Caco-2 (cell line): ENCODE measurements around the gene LRP8. TPM values are rescaled to one million over a fixed set of nuclear protein-coding genes. Genes with fewer than 3 reads are reported as not detected.
A peak's percentile ranks its signal among the peaks of the same experiment; 100 is the strongest.

Experiments used
- BruUV-seq: library from RNA; stranded (reverse); fragments of 400-500 nt; replicated peaks from 2 replicates; lab custom pipeline; 2021; lab: Mats Ljungman, UMichigan
- CTCF ChIA-PET: fragments of 300-600 bp; sonication (Branson Sonifier 250); formaldehyde crosslinking; loops from one replicate; lab custom pipeline; 2022; ENCODE audit warnings: antibody characterized with exemption; lab: Charles Lee
- POLR2A ChIA-PET: fragments of 300-600 bp; sonication (Branson Sonifier 250); formaldehyde crosslinking; loops from one replicate; lab custom pipeline; 2022; ENCODE audit warnings: antibody characterized with exemption; lab: Charles Lee
- DNase-seq, 2 experiments: peaks; one replicate each; pipeline versions ENCODE4 v3.0.0 to v3.0.0-alpha.2; 2020 to 2022
- H3K27me3 ChIP-seq: replicated peaks from 2 replicates; pipeline ENCODE4 v1.6.0; 2011; ENCODE audit warnings: low read length; ENCODE audit not compliant: control insufficient read depth, insufficient read depth
- H3K36me3 ChIP-seq: 2 replicates; pipeline ENCODE4 v1.5.1; 2011; ENCODE audit warnings: low read length; ENCODE audit not compliant: control insufficient read depth, insufficient read depth
- H3K4me1 ChIP-seq: fragments of 250-450 bp; sonication (Bioruptor Pico); 2 replicates; pipeline ENCODE4 v1.5.1; 2020; ENCODE audit warnings: mild to moderate bottlenecking
- H3K4me3 ChIP-seq: 2 replicates; pipeline ENCODE4 v1.5.1; 2011; ENCODE audit warnings: low read depth, mild to moderate bottlenecking, control low read depth, low read length
- H3K9me3 ChIP-seq: fragments of 250-450 bp; sonication (Bioruptor Pico); 2 replicates; pipeline ENCODE4 v1.5.1; 2020; ENCODE audit warnings: mild to moderate bottlenecking, moderate library complexity
- H3K27ac Mint-ChIP-seq: one replicate; pipeline ENCODE4 v1.8.0; 2022; ENCODE audit warnings: mixed read lengths; ENCODE audit not compliant: unreplicated experiment
- H3K27me3 Mint-ChIP-seq: one replicate; pipeline ENCODE4 v1.8.0; 2022; ENCODE audit warnings: mixed read lengths; ENCODE audit not compliant: insufficient read depth, unreplicated experiment
- H3K36me3 Mint-ChIP-seq: one replicate; pipeline ENCODE4 v1.8.0; 2022; ENCODE audit warnings: mild to moderate bottlenecking, mixed read lengths; ENCODE audit not compliant: insufficient read depth, unreplicated experiment
- H3K4me1 Mint-ChIP-seq: one replicate; pipeline ENCODE4 v1.8.0; 2022; ENCODE audit warnings: low read depth, mixed read lengths; ENCODE audit not compliant: unreplicated experiment
- H3K4me3 Mint-ChIP-seq: one replicate; pipeline ENCODE4 v1.8.0; 2022; ENCODE audit warnings: mild to moderate bottlenecking, moderate library complexity, mixed read lengths; ENCODE audit not compliant: unreplicated experiment
- H3K9me3 Mint-ChIP-seq: one replicate; pipeline ENCODE4 v1.8.0; 2022; ENCODE audit warnings: mixed read lengths; ENCODE audit not compliant: unreplicated experiment
- CTCF ChIP-seq, 2 experiments: fragments of 200-600 bp in 1 of 2; IDR thresholded peaks; 1 replicate in 1 of 2; 2 replicates in 1 of 2; pipeline versions ENCODE4 v1.5.1 to v1.8.0; 2011 to 2022; ENCODE audit warnings: antibody characterized with exemption in 1 of 2, control low read depth in 1 of 2, inconsistent platforms in 1 of 2, low read depth in 1 of 2, low read length in 1 of 2, mild to moderate bottlenecking in 1 of 2, moderate library complexity in 1 of 2; ENCODE audit not compliant: insufficient read depth in 1 of 2, severe bottlenecking in 1 of 2, unreplicated experiment in 1 of 2
- intact Hi-C: fragments of 100-400 bp; cut with micrococcal nuclease; formaldehyde crosslinking; loops from one replicate; pipeline ENCODE4 v1.10.0; 2022; ENCODE audit not compliant: unreplicated experiment
- total RNA-seq: library from RNA; stranded (reverse); gene quantifications from 2 replicates; pipeline ENCODE4 v1.2.3, GENCODE V29; 2022

Gene LRP8
- total RNA-seq, 1 experiment from 2014 or later = 11.8 TPM

DNA sequence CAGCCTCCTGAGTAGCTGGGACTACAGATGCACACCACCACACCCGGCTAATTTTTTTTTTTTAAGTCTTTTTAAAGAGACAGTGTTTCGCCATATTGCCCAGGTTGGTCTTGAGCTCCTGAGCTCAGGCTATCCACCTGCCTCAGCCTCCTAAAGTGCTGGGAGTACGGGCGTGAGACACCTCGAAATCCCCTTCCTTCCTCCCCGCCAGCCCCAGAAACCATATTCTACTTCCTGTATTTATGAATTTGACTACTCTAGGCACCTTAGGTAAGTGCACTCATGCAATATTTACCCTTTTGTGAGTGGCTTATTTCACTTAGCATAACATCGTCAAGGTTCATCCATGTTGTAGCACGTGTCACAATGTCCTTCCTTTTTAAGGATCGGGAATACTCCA is 6.9 kb upstream of the LRP8 start:
- Histone ChIP-seq H3K4me3 (no peak overlapping the region), H3K4me1 (peaks cover 18% of the 10 kb centered on the region), H3K27me3 (no peaks in the 10 kb centered on the region), H3K9me3 (no peaks in the 10 kb centered on the region), H3K36me3 (no peaks in the 10 kb centered on the region)
- H3K27me3 Mint-ChIP-seq = no peaks in the 10 kb centered on the region
- no peak for TF ChIP-seq CTCF (IDR thresholded peaks at IDR 0.05; ENCODE audit: insufficient read depth in 1 of 2, low read depth in 1 of 2, low read length in 1 of 2, severe bottlenecking in 1 of 2, unreplicated experiment in 1 of 2)
- H3K4me3 Mint-ChIP-seq = no peak overlapping the region
- no peaks in the 10 kb centered on the region for H3K9me3 Mint-ChIP-seq
- intact Hi-C loops = no loop called here
- no peak for DNase-seq
- CTCF ChIA-PET = interaction anchor here (0.7 kb wide), 1 partner anchor 823 kb away, joined by 3 read pairs; no protein-coding TSS in a partner anchor
- BruUV-seq = no TSS peak
- peaks cover 5% of the 10 kb centered on the region for H3K36me3 Mint-ChIP-seq
- no peak overlapping the region for H3K27ac Mint-ChIP-seq
- POLR2A ChIA-PET = no interaction called here
- peaks cover 19% of the 10 kb centered on the region for H3K4me1 Mint-ChIP-seq

- intact Hi-C loops = no loop called here
- peaks cover 23% of the 10 kb centered on the region for H3K4me1 ChIP-seq
- Mint-ChIP-seq H3K9me3 (no peaks in the 10 kb centered on the region), H3K27me3 (no peaks in the 10 kb centered on the region), H3K4me1 (peaks cover 24% of the 10 kb centered on the region), H3K27ac (no peak overlapping the region), H3K4me3 (no peak overlapping the region), H3K36me3 (peaks cover 5% of the 10 kb centered on the region)
- no peak overlapping the region for H3K4me3 ChIP-seq
- no peaks in the 10 kb centered on the region for H3K9me3 ChIP-seq
- TF ChIP-seq CTCF (IDR thresholded peaks at IDR 0.05; ENCODE audit: insufficient read depth in 1 of 2, low read depth in 1 of 2, low read length in 1 of 2, severe bottlenecking in 1 of 2, unreplicated experiment in 1 of 2) = no peak
- ChIA-PET POLR2A (no interaction called here), CTCF (interaction anchor here (0.7 kb wide), 1 partner anchor 823 kb away, joined by 3 read pairs; no protein-coding TSS in a partner anchor)
- H3K36me3 ChIP-seq = no peaks in the 10 kb centered on the region
- H3K27me3 ChIP-seq = no peaks in the 10 kb centered on the region
- no TSS peak for BruUV-seq
- DNase-seq = no peak
Measured at GRCh38 chr1:53334312-53334711, 6.4 kb upstream of the LRP8 start.

DNA sequence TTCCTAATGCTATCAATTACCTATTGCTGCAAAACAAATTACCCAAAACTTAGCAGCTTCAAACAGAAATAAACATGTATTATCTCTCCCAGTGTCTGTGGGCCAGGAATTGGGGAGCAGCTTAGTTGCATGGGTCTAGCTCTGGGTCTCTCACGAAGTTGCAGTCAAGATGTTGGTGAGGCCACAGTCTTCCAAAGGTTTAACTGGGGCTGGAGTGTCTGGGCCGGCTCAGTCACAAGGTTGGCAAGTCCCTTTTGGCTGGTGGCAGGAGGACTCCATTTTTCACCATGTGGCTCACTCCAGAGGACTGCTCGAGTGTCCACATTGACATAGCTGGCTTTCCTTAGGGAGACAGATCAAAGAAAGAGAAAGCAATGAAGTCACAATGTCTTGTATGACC is 5.0 kb upstream of the LRP8 start:
- peaks cover 5% of the 10 kb centered on the region for H3K36me3 Mint-ChIP-seq

More for the DNA sequence above, 5.0 kb upstream of the LRP8 start:
- intact Hi-C loops = no loop called here
- H3K36me3 ChIP-seq = no peaks in the 10 kb centered on the region
- Mint-ChIP-seq H3K9me3 (no peaks in the 10 kb centered on the region), H3K27me3 (no peaks in the 10 kb centered on the region), H3K27ac (peak overlapping the region; percentile 36), H3K4me1 (peaks cover 25% of the 10 kb centered on the region), H3K4me3 (no peak overlapping the region)
- CTCF ChIA-PET = no interaction called here
- no TSS peak for BruUV-seq
- H3K4me1 ChIP-seq = peaks cover 27% of the 10 kb centered on the region
- H3K4me3 ChIP-seq = no peak overlapping the region
- H3K27me3 ChIP-seq = no peaks in the 10 kb centered on the region
- POLR2A ChIA-PET = no interaction called here
- no peak for DNase-seq
- no peak for TF ChIP-seq CTCF (IDR thresholded peaks at IDR 0.05; ENCODE audit: insufficient read depth in 1 of 2, low read depth in 1 of 2, low read length in 1 of 2, severe bottlenecking in 1 of 2, unreplicated experiment in 1 of 2)
- no peaks in the 10 kb centered on the region for H3K9me3 ChIP-seq
